ENCODE measurements around the gene PCDHB9. TPM values are rescaled to one million over a fixed set of nuclear protein-coding genes. Genes with fewer than 3 reads are reported as not detected.
A peak's percentile ranks its signal among the peaks of the same experiment; 100 is the strongest.

Gene PCDHB9
- total and polyA plus RNA-seq, 2 experiments from 2014 or later = 0.27 to 0.63 TPM

DNA sequence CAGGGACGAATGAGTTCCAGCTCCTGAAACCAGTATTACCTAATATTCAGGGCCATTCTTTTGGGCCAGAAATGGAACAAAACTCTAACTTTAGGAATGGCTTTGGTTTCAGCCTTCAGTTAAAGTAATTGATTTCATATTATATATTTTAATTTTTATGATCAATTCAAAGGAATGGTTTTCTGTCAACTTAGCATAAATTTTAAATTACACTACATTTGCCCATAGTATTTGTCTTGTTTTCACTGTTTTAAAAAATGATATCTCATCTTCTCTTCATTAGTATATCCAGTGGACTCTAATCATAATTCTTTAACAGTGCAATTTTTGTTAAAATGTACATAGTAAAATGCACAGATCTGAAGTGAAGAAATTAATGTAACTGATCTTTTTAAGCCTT, 6.6 kb upstream of the PCDHB9 start (continued):
- no peak for TF ChIP-seq STAT1 (IDR thresholded peaks at IDR 0.05; ENCODE audit: unreplicated experiment)
- TF ChIP-seq JUNB (IDR thresholded peaks at IDR 0.05; ENCODE audit: unreplicated experiment) = no peak
- TF ChIP-seq CREB1 (CRISPR knock-in tag; IDR thresholded peaks at IDR 0.05; ENCODE audit: low read depth) = no peak
- TF ChIP-seq, protein P1, sequence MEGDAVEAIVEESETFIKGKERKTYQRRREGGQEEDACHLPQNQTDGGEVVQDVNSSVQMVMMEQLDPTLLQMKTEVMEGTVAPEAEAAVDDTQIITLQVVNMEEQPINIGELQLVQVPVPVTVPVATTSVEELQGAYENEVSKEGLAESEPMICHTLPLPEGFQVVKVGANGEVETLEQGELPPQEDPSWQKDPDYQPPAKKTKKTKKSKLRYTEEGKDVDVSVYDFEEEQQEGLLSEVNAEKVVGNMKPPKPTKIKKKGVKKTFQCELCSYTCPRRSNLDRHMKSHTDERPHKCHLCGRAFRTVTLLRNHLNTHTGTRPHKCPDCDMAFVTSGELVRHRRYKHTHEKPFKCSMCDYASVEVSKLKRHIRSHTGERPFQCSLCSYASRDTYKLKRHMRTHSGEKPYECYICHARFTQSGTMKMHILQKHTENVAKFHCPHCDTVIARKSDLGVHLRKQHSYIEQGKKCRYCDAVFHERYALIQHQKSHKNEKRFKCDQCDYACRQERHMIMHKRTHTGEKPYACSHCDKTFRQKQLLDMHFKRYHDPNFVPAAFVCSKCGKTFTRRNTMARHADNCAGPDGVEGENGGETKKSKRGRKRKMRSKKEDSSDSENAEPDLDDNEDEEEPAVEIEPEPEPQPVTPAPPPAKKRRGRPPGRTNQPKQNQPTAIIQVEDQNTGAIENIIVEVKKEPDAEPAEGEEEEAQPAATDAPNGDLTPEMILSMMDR (conservative IDR thresholded peaks at IDR 0.05; ENCODE audit: low read depth in 2 of 2) = no peak

DNA sequence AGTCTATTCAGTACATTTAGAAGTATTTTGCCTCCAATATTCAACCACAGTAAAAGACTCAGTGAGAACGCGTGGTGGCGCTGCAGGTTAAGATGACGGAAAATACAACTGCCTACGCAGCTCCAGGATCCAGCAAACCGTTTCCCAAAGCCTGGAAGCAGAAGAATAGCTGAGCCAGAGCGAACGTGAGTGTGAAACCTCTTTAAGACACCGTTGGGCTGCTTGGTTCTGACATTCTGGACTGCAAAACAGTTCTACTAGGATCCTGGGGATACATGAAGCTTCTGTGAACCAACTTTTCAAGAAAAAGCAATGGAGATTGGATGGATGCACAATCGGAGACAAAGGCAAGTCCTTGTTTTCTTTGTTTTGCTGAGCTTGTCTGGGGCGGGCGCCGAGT, 4.7 kb upstream of the PCDHB9 start, which contains the start of gene PCDHB16:
Gene PCDHB16 (plus strand): TSS at position 140 of the 400 bp plus-strand sequence. CDS start 173 bp downstream, at position 313.
- no peaks in the 10 kb centered on the region for H3K27me3 Mint-ChIP-seq (ENCODE audit: insufficient read depth, low read depth, poor library complexity)
- peak within 1 kb of the TSS; percentile 44; the same call in 1 of the 2 replicates for H2AFZ ChIP-seq
- H3K79me2 ChIP-seq (replicated peaks; ENCODE audit: insufficient read depth) = no peaks in the 10 kb centered on the region
- no peak within 1 kb of the TSS for H3K27ac Mint-ChIP-seq
- H3K4me1 Mint-ChIP-seq = peaks cover 12% of the 10 kb centered on the region
- H3K36me3 Mint-ChIP-seq (ENCODE audit: low read depth) = peaks cover 23% of the 10 kb centered on the region
- no peaks in the 10 kb centered on the region for H4K20me1 ChIP-seq (replicated peaks; ENCODE audit: insufficient read depth)
- ATAC-seq (peak; percentile 69), DNase-seq (ENCODE audit: low spot score) (peak; percentile 89)
- H3K4me3 ChIP-seq = peak within 1 kb of the TSS; percentile 29; the same call in 1 of the 2 replicates
- no peaks in the 10 kb centered on the region for H3K4me1 ChIP-seq (ENCODE audit: insufficient read depth)
- H3F3A ChIP-seq (replicated peaks; ENCODE audit: low read depth) = no peaks in the 10 kb centered on the region
- H3K9me3 Mint-ChIP-seq = peaks cover 27% of the 10 kb centered on the region
- no peaks in the 10 kb centered on the region; the same call in 1 of the 2 replicates for H3K36me3 ChIP-seq (ENCODE audit: insufficient read depth)
- H3K4me3 Mint-ChIP-seq = peak within 1 kb of the TSS; percentile 58
- no peaks in the 10 kb centered on the region; the same call in 1 of the 2 replicates for H3K9me2 ChIP-seq (ENCODE audit: insufficient read depth)
- no peak within 1 kb of the TSS for H3K27ac ChIP-seq (ENCODE audit: low read depth)
- H3K27me3 ChIP-seq (ENCODE audit: insufficient read depth) = no peaks in the 10 kb centered on the region
- peak within 1 kb of the TSS; percentile 22; the same call in 1 of the 2 replicates for H3K4me2 ChIP-seq
- TF ChIP-seq ZNF331 (CRISPR knock-in tag; IDR thresholded peaks at IDR 0.05; ENCODE audit: low read depth) (no peak), REST (IDR thresholded peaks at IDR 0.05; ENCODE audit: unreplicated experiment) (no peak), ZNF114 (CRISPR knock-in tag; IDR thresholded peaks at IDR 0.05) (no peak), EZH2phosphoT487 (IDR thresholded peaks at IDR 0.05; ENCODE audit: unreplicated experiment) (no peak), CREB1 (CRISPR knock-in tag; IDR thresholded peaks at IDR 0.05; ENCODE audit: low read depth) (peak; percentile 69), JUNB (IDR thresholded peaks at IDR 0.05; ENCODE audit: unreplicated experiment) (no peak), EZH2 (IDR thresholded peaks at IDR 0.05; ENCODE audit: low read depth, unreplicated experiment) (no peak), STAT1 (IDR thresholded peaks at IDR 0.05; ENCODE audit: unreplicated experiment) (no peak), NANOG (IDR thresholded peaks at IDR 0.05; ENCODE audit: borderline replicate concordance) (no peak)
- TF ChIP-seq, protein P2, sequence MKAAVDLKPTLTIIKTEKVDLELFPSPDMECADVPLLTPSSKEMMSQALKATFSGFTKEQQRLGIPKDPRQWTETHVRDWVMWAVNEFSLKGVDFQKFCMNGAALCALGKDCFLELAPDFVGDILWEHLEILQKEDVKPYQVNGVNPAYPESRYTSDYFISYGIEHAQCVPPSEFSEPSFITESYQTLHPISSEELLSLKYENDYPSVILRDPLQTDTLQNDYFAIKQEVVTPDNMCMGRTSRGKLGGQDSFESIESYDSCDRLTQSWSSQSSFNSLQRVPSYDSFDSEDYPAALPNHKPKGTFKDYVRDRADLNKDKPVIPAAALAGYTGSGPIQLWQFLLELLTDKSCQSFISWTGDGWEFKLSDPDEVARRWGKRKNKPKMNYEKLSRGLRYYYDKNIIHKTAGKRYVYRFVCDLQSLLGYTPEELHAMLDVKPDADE (IDR thresholded peaks at IDR 0.05) = no peak
- TF ChIP-seq, protein P3, sequence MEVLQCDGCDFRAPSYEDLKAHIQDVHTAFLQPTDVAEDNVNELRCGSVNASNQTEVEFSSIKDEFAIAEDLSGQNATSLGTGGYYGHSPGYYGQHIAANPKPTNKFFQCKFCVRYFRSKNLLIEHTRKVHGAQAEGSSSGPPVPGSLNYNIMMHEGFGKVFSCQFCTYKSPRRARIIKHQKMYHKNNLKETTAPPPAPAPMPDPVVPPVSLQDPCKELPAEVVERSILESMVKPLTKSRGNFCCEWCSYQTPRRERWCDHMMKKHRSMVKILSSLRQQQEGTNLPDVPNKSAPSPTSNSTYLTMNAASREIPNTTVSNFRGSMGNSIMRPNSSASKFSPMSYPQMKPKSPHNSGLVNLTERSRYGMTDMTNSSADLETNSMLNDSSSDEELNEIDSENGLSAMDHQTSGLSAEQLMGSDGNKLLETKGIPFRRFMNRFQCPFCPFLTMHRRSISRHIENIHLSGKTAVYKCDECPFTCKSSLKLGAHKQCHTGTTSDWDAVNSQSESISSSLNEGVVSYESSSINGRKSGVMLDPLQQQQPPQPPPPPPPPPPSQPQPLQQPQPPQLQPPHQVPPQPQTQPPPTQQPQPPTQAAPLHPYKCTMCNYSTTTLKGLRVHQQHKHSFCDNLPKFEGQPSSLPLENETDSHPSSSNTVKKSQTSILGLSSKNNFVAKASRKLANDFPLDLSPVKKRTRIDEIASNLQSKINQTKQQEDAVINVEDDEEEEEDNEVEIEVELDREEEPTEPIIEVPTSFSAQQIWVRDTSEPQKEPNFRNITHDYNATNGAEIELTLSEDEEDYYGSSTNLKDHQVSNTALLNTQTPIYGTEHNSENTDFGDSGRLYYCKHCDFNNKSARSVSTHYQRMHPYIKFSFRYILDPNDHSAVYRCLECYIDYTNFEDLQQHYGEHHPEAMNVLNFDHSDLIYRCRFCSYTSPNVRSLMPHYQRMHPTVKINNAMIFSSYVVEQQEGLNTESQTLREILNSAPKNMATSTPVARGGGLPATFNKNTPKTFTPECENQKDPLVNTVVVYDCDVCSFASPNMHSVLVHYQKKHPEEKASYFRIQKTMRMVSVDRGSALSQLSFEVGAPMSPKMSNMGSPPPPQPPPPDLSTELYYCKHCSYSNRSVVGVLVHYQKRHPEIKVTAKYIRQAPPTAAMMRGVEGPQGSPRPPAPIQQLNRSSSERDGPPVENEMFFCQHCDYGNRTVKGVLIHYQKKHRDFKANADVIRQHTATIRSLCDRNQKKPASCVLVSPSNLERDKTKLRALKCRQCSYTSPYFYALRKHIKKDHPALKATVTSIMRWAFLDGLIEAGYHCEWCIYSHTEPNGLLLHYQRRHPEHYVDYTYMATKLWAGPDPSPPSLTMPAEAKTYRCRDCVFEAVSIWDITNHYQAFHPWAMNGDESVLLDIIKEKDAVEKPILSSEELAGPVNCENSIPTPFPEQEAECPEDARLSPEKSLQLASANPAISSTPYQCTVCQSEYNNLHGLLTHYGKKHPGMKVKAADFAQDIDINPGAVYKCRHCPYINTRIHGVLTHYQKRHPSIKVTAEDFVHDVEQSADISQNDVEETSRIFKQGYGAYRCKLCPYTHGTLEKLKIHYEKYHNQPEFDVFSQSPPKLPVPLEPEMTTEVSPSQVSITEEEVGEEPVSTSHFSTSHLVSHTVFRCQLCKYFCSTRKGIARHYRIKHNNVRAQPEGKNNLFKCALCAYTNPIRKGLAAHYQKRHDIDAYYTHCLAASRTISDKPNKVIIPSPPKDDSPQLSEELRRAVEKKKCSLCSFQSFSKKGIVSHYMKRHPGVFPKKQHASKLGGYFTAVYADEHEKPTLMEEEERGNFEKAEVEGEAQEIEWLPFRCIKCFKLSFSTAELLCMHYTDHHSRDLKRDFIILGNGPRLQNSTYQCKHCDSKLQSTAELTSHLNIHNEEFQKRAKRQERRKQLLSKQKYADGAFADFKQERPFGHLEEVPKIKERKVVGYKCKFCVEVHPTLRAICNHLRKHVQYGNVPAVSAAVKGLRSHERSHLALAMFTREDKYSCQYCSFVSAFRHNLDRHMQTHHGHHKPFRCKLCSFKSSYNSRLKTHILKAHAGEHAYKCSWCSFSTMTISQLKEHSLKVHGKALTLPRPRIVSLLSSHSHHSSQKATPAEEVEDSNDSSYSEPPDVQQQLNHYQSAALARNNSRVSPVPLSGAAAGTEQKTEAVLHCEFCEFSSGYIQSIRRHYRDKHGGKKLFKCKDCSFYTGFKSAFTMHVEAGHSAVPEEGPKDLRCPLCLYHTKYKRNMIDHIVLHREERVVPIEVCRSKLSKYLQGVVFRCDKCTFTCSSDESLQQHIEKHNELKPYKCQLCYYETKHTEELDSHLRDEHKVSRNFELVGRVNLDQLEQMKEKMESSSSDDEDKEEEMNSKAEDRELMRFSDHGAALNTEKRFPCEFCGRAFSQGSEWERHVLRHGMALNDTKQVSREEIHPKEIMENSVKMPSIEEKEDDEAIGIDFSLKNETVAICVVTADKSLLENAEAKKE (CRISPR knock-in tag; IDR thresholded peaks at IDR 0.05) = no peak

Measured in GM23338 (cell line).